IMR-90 (cell line): Measurements from ENCODE around the gene ADGRD2. TPM values are rescaled to one million over a fixed set of nuclear protein-coding genes. Genes with fewer than 3 reads are reported as not detected.

Experiments used
- ATAC-seq: fragments of 200-7000 bp; cut with Tn5 transposase; 2 replicates; pipeline ENCODE4 v1.9.1; 2020; ENCODE audit warnings: low read depth, mild to moderate bottlenecking, moderate library complexity
- BruUV-seq: library from RNA; stranded (reverse); fragments of 400-500 nt; replicated peaks from 2 replicates; lab custom pipeline; 2021; lab: Mats Ljungman, UMichigan
- CTCF ChIA-PET: fragments of 300-600 bp; formaldehyde crosslinking; extraction: SDS; loops from one replicate; lab custom pipeline; 2021; ENCODE audit warnings: antibody characterized with exemption; lab: Yijun Ruan, JAX
- POLR2A ChIA-PET: fragments of 300-600 bp; sonication (Branson Sonifier 250); formaldehyde crosslinking; loops from one replicate; lab custom pipeline; 2022; ENCODE audit warnings: antibody characterized with exemption; ENCODE audit not compliant: unreplicated experiment; lab: Charles Lee
- DNase-seq: peaks from one replicate; pipeline ENCODE4 v3.0.0; 2013
- H2AFZ ChIP-seq: replicated peaks from 2 replicates; pipeline ENCODE3; 2013; ENCODE audit warnings: low read length, mild to moderate bottlenecking; ENCODE audit not compliant: poor library complexity
- H2AK5ac ChIP-seq: 2 replicates; pipeline ENCODE4 v1.6.1; 2013; ENCODE audit warnings: low read depth, low read length, inconsistent platforms
- H2AK9ac ChIP-seq: replicated peaks from 2 replicates; pipeline ENCODE3; 2013; ENCODE audit warnings: mild to moderate bottlenecking, low read depth, low read length, moderate library complexity; ENCODE audit not compliant: poor library complexity
- H2BK120ac ChIP-seq: 2 replicates; pipeline ENCODE4 v1.6.1; 2013; ENCODE audit warnings: low read depth, low read length, inconsistent platforms
- H2BK15ac ChIP-seq: 3 replicates; pipeline ENCODE4 v1.6.1; 2013; ENCODE audit warnings: low read depth, low read length, inconsistent platforms
- H2BK20ac ChIP-seq: 2 replicates; pipeline ENCODE4 v1.6.1; 2013; ENCODE audit warnings: low read depth, mild to moderate bottlenecking, inconsistent platforms, low read length, moderate library complexity
- H2BK5ac ChIP-seq: 2 replicates; pipeline ENCODE4 v1.6.1; 2013; ENCODE audit warnings: mild to moderate bottlenecking, low read depth, low read length, inconsistent platforms; ENCODE audit not compliant: poor library complexity, severe bottlenecking
- H3K14ac ChIP-seq: replicated peaks from 2 replicates; pipeline ENCODE4 v1.6.1; 2013; ENCODE audit warnings: low read depth, low read length, inconsistent platforms
- H3K18ac ChIP-seq: 2 replicates; pipeline ENCODE4 v1.6.1; 2013; ENCODE audit warnings: low read depth, low read length, control low read depth
- H3K23ac ChIP-seq: 2 replicates; pipeline ENCODE4 v1.6.1; 2013; ENCODE audit warnings: low read depth, low read length, inconsistent platforms
- H3K27ac ChIP-seq: 2 replicates; pipeline ENCODE4 v1.5.1; 2013; ENCODE audit warnings: mild to moderate bottlenecking, control low read depth, low read length; ENCODE audit not compliant: insufficient read depth
- H3K27me3 ChIP-seq: 2 replicates; pipeline ENCODE4 v1.6.1; 2013; ENCODE audit warnings: low read length; ENCODE audit not compliant: control insufficient read depth, insufficient read depth
- H3K36me3 ChIP-seq: 2 replicates; pipeline ENCODE4 v1.6.1; 2013; ENCODE audit warnings: low read length, mixed read lengths; ENCODE audit not compliant: control insufficient read depth, insufficient read depth
- H3K4ac ChIP-seq: 2 replicates; pipeline ENCODE4 v1.6.1; 2013; ENCODE audit warnings: low read depth, low read length, inconsistent platforms
- H3K4me1 ChIP-seq: 2 replicates; pipeline ENCODE4 v1.6.1; 2013; ENCODE audit warnings: low read length, mixed read lengths; ENCODE audit not compliant: control insufficient read depth, insufficient read depth
- H3K4me2 ChIP-seq: 2 replicates; pipeline ENCODE4 v1.6.1; 2013; ENCODE audit warnings: low read depth, mild to moderate bottlenecking, control low read depth, low read length, moderate library complexity
- H3K4me3 ChIP-seq: 2 replicates; pipeline ENCODE4 v1.5.1; 2013; ENCODE audit warnings: low read depth, mild to moderate bottlenecking, control low read depth, low read length, moderate library complexity; ENCODE audit not compliant: insufficient read depth
- H3K56ac ChIP-seq: 2 replicates; pipeline ENCODE4 v1.6.1; 2013; ENCODE audit warnings: low read length, inconsistent platforms; ENCODE audit not compliant: insufficient read depth; ENCODE audit errors: extremely low read depth
- H3K79me1 ChIP-seq, 2 experiments: 2 replicates each; pipeline ENCODE4 v1.6.1; 2013; ENCODE audit warnings: low read length in 2 of 2, inconsistent platforms in 1 of 2, low read depth in 1 of 2
- H3K9ac ChIP-seq: 2 replicates; pipeline ENCODE4 v1.6.1; 2013; ENCODE audit warnings: low read depth, low read length, control low read depth
- H3K9me1 ChIP-seq: 2 replicates; pipeline ENCODE4 v1.6.1; 2013; ENCODE audit warnings: low read length, inconsistent platforms; ENCODE audit not compliant: insufficient read depth
- H3K9me3 ChIP-seq: 2 replicates; pipeline ENCODE4 v1.6.1; 2013; ENCODE audit warnings: low read length; ENCODE audit not compliant: control insufficient read depth, insufficient read depth
- H4K20me1 ChIP-seq: 2 replicates; pipeline ENCODE4 v1.6.1; 2013; ENCODE audit warnings: low read length, inconsistent platforms; ENCODE audit not compliant: insufficient read depth
- H4K5ac ChIP-seq: 2 replicates; pipeline ENCODE4 v1.6.1; 2013; ENCODE audit warnings: mild to moderate bottlenecking, low read depth, low read length, control low read depth
- H4K8ac ChIP-seq, 2 experiments: 2 replicates each; pipeline ENCODE4 v1.6.1; 2013; ENCODE audit warnings: low read depth in 2 of 2, low read length in 2 of 2, control low read depth in 1 of 2, inconsistent platforms in 1 of 2
- H4K91ac ChIP-seq: 2 replicates; pipeline ENCODE4 v1.6.1; 2013; ENCODE audit warnings: low read depth, low read length, inconsistent platforms; ENCODE audit not compliant: insufficient read depth
- CEBPB ChIP-seq: IDR thresholded peaks from 2 replicates; pipeline ENCODE4 v1.6.1; 2012; ENCODE audit warnings: low read depth, low read length, improper control_type of control experiment
- WGBS, 2 experiments: methylation state at CpG; one replicate each; pipeline versions ENCODE4 v1.1.5 to v1.1.7; 2013; ENCODE audit warnings: missing lambda C conversion rate in 2 of 2; ENCODE audit not compliant: insufficient read length in 1 of 2; ENCODE audit errors: extremely low coverage in 2 of 2; 5-methylcytosine and 5-hydroxymethylcytosine counted together
- dilution Hi-C: fragments of 300-500 bp; cut with HindIII; formaldehyde crosslinking; loops from one replicate; pipeline ENCODE4 v1.14.3; 2018; ENCODE audit warnings: low sequenced_read_pairs; ENCODE audit not compliant: unreplicated experiment
- in situ Hi-C: fragments of 300-500 bp; cut with MboI; formaldehyde crosslinking; loops from 3 replicates; pipeline ENCODE4 v1.14.3; 2019; ENCODE audit warnings: low sequenced_read_pairs, inconsistent platforms, mixed read lengths
- intact Hi-C: fragments of 100-400 bp; cut with micrococcal nuclease; formaldehyde crosslinking; loops from 2 replicates; pipeline ENCODE4 v1.10.0; 2022
- polyA plus RNA-seq, 3 experiments: library from polyadenylated mRNA; depleted of rRNA; stranded (reverse); fragments of >200 nt; gene quantifications; 2 replicates each; pipeline ENCODE4 v1.2.3, GENCODE V29; 2012; ENCODE audit warnings: low replicate concordance in 1 of 3
- total RNA-seq: library from RNA; depleted of rRNA; stranded (reverse); fragments of >200 nt; gene quantifications from 2 replicates; pipeline ENCODE4 v1.2.3, GENCODE V29; 2012

The ADGRD2 gene
- total and polyA plus RNA-seq, 2 of the 4 experiments (the other 2 are of a cell fraction) = not detected

DNA sequence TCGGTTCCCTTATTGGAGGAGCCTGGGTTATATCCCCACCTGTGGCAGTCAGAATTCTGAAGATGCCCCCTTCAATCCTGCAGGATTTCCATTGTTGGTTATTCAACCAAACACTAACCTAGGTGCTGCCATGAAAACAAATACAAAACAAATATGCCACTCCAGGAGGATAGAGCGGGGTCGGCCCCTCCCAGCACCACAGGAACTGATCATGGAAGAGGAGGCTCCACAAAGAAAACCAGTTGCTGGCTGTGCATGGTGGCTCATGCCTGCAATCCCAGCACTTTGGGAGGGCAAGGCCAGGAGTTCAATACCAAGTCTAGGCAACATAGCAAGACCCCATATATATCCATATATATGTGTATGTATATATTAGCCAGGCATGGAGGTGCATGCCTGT lies 13.2 kb upstream of the ADGRD2 start:
- Histone ChIP-seq H3K27ac (no peak overlapping the region), H3K18ac (no peak overlapping the region), H3K27me3 (peaks cover 45% of the 10 kb centered on the region), H2BK15ac (no peak overlapping the region), H4K5ac (no peak overlapping the region), H3K14ac (no peak overlapping the region), H2BK5ac (no peak overlapping the region), H2BK120ac (no peak overlapping the region), H3K56ac (no peak overlapping the region), H4K20me1 (no peaks in the 10 kb centered on the region), H3K79me1 (no peaks in the 10 kb centered on the region), H4K91ac (no peak overlapping the region), H4K8ac (no peak overlapping the region), H2AK5ac (no peak overlapping the region), H3K9me1 (no peaks in the 10 kb centered on the region), H2AK9ac (no peak overlapping the region), H2AFZ (no peak overlapping the region), H3K4me2 (no peak overlapping the region), H3K9ac (no peak overlapping the region), H3K4me1 (no peaks in the 10 kb centered on the region), H3K4ac (no peak overlapping the region), H3K9me3 (peaks cover 9% of the 10 kb centered on the region), H3K23ac (no peak overlapping the region), H2BK20ac (no peak overlapping the region), H3K4me3 (no peak overlapping the region), H3K36me3 (no peaks in the 10 kb centered on the region)
- no peak for TF ChIP-seq CEBPB
- intact Hi-C loops (no loop called here), in situ Hi-C loops (no loop called here), dilution Hi-C loops (no loop called here)
- POLR2A ChIA-PET = no interaction called here
- DNase-seq (no peak), ATAC-seq (no peak)
- WGBS, 2 experiments = no CpG with 5 or more reads among the region's 3 CpGs
- no TSS peak for BruUV-seq
- CTCF ChIA-PET = no interaction called here
